CD4-positive, alpha-beta T cell treated with Interferon gamma for 1 hour (primary cell): ENCODE data around the gene YWHAQ.

Experiments used
- DNase-seq: peaks from one replicate; pipeline ENCODE4 v3.0.0-alpha.2; 2020

Gene YWHAQ

DNA sequence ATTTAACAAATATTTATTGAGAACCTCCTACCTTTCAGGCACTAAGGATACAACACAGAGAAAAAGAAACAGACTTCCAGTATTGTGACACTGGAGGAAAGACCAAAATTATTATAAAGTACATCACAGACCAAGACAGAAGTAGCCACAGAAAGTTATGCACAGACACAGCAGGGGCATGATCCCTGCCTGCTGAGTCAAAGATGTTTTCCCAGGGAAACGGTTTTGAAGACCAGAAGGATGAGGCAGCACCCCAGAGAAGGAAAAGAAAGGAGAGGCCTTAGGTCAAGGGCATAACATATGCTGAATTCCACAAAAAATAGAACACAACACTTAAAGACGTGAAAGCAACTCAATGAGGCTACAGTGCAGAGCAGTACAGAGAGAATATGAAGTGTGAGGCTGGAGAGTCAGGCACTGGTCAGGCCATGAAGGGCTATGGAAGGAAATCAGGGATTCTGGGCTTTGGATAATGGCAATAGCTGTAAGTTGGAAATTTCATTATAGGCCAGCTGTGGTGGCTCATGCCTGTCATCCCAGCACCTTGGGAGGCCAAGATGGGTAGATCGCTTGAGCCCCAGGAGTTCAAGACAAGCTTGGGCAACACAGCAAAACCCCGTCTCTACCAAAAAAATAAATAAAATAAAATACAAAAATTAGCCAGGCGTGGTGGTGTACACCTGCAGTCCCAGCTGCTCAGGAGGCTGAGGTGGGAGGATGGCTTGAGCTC lies 83.4 kb downstream of the YWHAQ start:
- no peak for DNase-seq

- DNase-seq: no peak
Measured at GRCh38 chr2:9545502-9545901, 85.3 kb downstream of the YWHAQ start.

- no peak for DNase-seq
Measured at GRCh38 chr2:9543557-9543956, 87.2 kb downstream of the YWHAQ start.

GRCh38 chr2:9539531-9539930 lies 91.3 kb downstream of the YWHAQ start:
- DNase-seq: no peak

GRCh38 chr2:9538000-9538507 lies 92.7 kb downstream of the YWHAQ start:
- DNase-seq: no peak

DNA sequence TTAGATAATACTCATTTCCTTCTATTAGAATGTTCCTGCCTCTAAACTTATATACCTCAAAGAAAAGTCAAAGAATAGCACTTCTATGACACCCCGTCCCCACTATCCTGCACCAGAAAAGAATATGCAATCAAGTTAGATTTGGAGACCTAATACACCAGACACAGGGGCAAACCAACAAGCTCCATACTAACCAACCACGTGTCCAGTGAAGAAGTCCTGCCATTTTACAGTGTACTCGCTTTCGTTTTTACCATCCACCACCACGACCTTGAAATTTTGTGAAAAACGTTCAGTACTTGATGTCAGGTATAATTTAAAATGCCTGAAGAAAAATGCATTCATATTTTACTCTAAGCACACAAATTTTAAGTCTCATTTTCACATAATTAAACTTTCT lies 94.3 kb downstream of the YWHAQ start:
- DNase-seq: no peak

DNA sequence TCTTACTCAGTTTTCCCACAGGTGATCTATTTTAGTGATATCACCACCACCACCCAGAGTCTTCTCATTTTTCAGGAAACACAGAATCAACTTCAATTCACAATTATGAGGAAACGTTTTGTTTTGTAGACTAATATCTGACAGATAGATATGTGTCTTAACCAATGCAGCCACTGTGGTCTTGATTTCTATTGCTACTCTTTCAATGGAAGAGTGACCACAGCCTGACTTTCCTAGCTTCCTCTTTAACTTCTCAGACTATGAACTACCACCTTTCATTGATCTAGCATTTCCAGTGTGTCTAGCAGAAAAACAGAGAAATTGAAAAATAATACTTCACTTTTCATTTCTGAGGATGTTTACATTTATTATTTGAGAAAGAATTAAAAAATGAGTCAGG lies 95.6 kb downstream of the YWHAQ start:
- DNase-seq: no peak
